ENCODE results near the gene RHOC. TPM values are rescaled to one million over a fixed set of nuclear protein-coding genes. Genes with fewer than 3 reads are reported as not detected.

RHOC gene
- 589 and 632 TPM in 2 replicates for total RNA-seq

GRCh38 chr1:112706505-112707220, at the start of gene RHOC:
Gene RHOC, minus strand, starts transcription at chr1:112707127. Its CDS starts 3,328 bp downstream, at chr1:112703799.

GRCh38 chr1:112715264-112716053, 8.5 kb upstream of the RHOC start, which contains the start of gene PPM1J:
Gene PPM1J, minus strand, starts transcription at chr1:112715332. Its CDS starts 31 bp downstream, at chr1:112715301.

DNA sequence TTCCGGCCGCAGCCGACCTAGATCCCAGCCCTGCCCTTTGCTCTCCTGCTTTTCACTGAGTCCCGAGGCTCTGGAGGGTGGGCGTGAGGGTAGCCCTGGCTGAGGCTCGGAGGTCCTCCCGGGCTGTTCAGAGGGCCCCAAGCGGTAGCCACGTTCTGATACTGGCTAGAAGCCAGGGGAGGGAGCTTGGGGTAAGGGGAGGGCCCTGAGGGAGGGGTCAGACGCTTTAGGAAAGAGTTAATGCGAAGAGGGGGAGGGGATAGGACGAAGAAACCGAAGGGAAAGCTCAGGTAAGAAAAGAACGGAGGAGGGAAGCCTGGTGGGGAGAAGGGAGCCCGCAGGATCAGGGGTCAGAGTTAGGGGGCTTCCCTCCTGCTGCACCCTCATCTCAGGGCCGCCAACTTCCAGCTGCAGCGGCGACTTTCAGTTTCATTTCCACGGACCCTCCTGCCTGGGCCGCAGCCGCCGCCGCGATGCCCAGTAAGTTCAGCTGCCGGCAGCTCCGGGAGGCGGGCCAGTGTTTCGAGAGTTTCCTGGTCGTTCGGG, 32.4 kb downstream of the RHOC start, which contains the start of gene MOV10:
Gene MOV10, plus strand, starts transcription at position 220 of the 546 bp plus-strand sequence. Its CDS starts 254 bp downstream, at position 474.

Other genes starting within 250 kb of the RHOC start
- gene WNT2B, start 198.2 kb downstream of the RHOC start, total RNA-seq = 0.50 and 0.74 TPM in 2 replicates
- gene ST7L, start 88.0 kb downstream of the RHOC start, total RNA-seq = 11.6 and 13.4 TPM in 2 replicates
- 190 and 206 TPM in 2 replicates for gene CAPZA1, start 87.3 kb downstream of the RHOC start, total RNA-seq
- 47.7 and 74.5 TPM in 2 replicates for gene MOV10, start 32.5 kb downstream of the RHOC start, total RNA-seq
- gene PPM1J, start 8.2 kb upstream of the RHOC start, total RNA-seq = 1.5 and 2.5 TPM in 2 replicates
- gene SLC16A1, start 249.1 kb upstream of the RHOC start, total RNA-seq = 49.1 and 50.7 TPM in 2 replicates

Data from bronchus fibroblast of lung (primary cell).